K562 (cell line): ENCODE data around the gene CDR2L. TPM values are rescaled to one million over a fixed set of nuclear protein-coding genes. Genes with fewer than 3 reads are reported as not detected.

Experiments used
- CTBP1 ChIP-seq: fragments of 450-650 bp; IDR thresholded peaks from 2 replicates; pipeline ENCODE4 v1.6.1; 2016; ENCODE audit warnings: borderline replicate concordance
- EP400 ChIP-seq: fragments of 450-650 bp; IDR thresholded peaks from 2 replicates; pipeline ENCODE4 v1.6.1; 2017; ENCODE audit warnings: antibody characterized with exemption, mild to moderate bottlenecking, moderate library complexity
- FOXJ3 ChIP-seq: sonication (generic); formaldehyde crosslinking; IDR thresholded peaks from 2 replicates; pipeline ENCODE4 v1.4.0; 2020; ENCODE audit warnings: mild to moderate bottlenecking, missing genetic modification reagents
- FOXP1 ChIP-seq: sonication (generic); formaldehyde crosslinking; IDR thresholded peaks from 2 replicates; pipeline ENCODE4 v1.8.0; 2022; ENCODE audit warnings: mild to moderate bottlenecking, missing genetic modification reagents
- FUS ChIP-seq: fragments of 200-400 bp; formaldehyde crosslinking; optimal IDR thresholded peaks from 2 replicates; pipeline ENCODE3; 2017; ENCODE audit warnings: low read depth, low read length
- HCFC1 ChIP-seq: IDR thresholded peaks from 2 replicates; pipeline ENCODE4 v1.6.1; 2012; ENCODE audit warnings: low read depth, low read length, improper control_type of control experiment
- HDAC2 ChIP-seq: fragments of 450-650 bp; IDR thresholded peaks from 2 replicates; pipeline ENCODE4 v1.6.1; 2016; ENCODE audit warnings: mild to moderate bottlenecking
- ILF3 ChIP-seq: fragments of 450-650 bp; IDR thresholded peaks from 2 replicates; pipeline ENCODE4 v1.6.1; 2018; ENCODE audit warnings: antibody characterized with exemption, mild to moderate bottlenecking, moderate library complexity, borderline replicate concordance
- KAT2B ChIP-seq: IDR thresholded peaks from one replicate; pipeline ENCODE4 v1.6.1; 2012; ENCODE audit warnings: low read depth, mild to moderate bottlenecking, control low read depth, inconsistent platforms, low read length, moderate library complexity
- MAFK ChIP-seq: IDR thresholded peaks from 2 replicates; pipeline ENCODE4 v1.6.1; 2011; ENCODE audit warnings: low read length, improper control_type of control experiment
- MCM5 ChIP-seq: fragments of 450-650 bp; IDR thresholded peaks from 2 replicates; pipeline ENCODE4 v1.6.1; 2016; ENCODE audit warnings: low read depth
- MTF1 ChIP-seq: fragments of 250-450 bp; sonication (Bioruptor Pico); IDR thresholded peaks from 2 replicates; pipeline ENCODE4 v1.9.0; 2021; ENCODE audit warnings: moderate library complexity, mild to moderate bottlenecking, inconsistent platforms, borderline replicate concordance
- NFE2 ChIP-seq: IDR thresholded peaks from 2 replicates; pipeline ENCODE4 v1.6.1; 2014; ENCODE audit warnings: antibody characterized with exemption, low read depth
- NR2C1 ChIP-seq, 2 experiments: fragments of 450-650 bp; IDR thresholded peaks; 2 replicates each; pipeline ENCODE4 v1.6.1; 2017; ENCODE audit warnings: mild to moderate bottlenecking in 2 of 2, antibody characterized with exemption in 1 of 2, inconsistent platforms in 1 of 2, missing compliant biosample characterization in 1 of 2, missing genetic modification characterization in 1 of 2
- SRSF7 ChIP-seq: fragments of 200-400 bp; formaldehyde crosslinking; optimal IDR thresholded peaks from 2 replicates; pipeline ENCODE3; 2017; ENCODE audit warnings: mild to moderate bottlenecking, low read depth, low read length
- STAG1 ChIP-seq: sonication (generic); formaldehyde crosslinking; IDR thresholded peaks from 2 replicates; pipeline ENCODE4 v1.5.0; 2020; ENCODE audit warnings: missing genetic modification reagents, borderline replicate concordance
- THRAP3 ChIP-seq: fragments of 450-650 bp; IDR thresholded peaks from 2 replicates; pipeline ENCODE4 v1.6.1; 2016; ENCODE audit warnings: mild to moderate bottlenecking, inconsistent platforms, borderline replicate concordance
- ZBTB11 ChIP-seq, 3 experiments: fragments of 200-800 bp in 1 of 3; fragments of 250-450 bp in 1 of 3; fragments of 450-650 bp in 1 of 3; sonication (Bioruptor Pico) in 1 of 3; sonication (Bioruptor generic) in 1 of 3; formaldehyde crosslinking in 1 of 3; IDR thresholded peaks; 2 replicates each; pipeline versions ENCODE4 v1.6.1 to v1.8.0; 2016 to 2022; ENCODE audit warnings: mild to moderate bottlenecking in 2 of 3, missing genetic modification characterization in 2 of 3, missing compliant biosample characterization in 1 of 3, moderate library complexity in 1 of 3
- ZNF384 ChIP-seq: IDR thresholded peaks from 2 replicates; pipeline ENCODE4 v1.6.1; 2012; ENCODE audit warnings: low read depth, low read length, improper control_type of control experiment
- ZNF764 ChIP-seq: fragments of 250-450 bp; sonication (Bioruptor Pico); IDR thresholded peaks from 2 replicates; pipeline ENCODE4 v1.4.0; 2020; ENCODE audit warnings: low read depth, mild to moderate bottlenecking, moderate library complexity
- ZNF766 ChIP-seq: fragments of 200-800 bp; sonication (Bioruptor generic); conservative IDR thresholded peaks from 2 replicates; pipeline ENCODE4 v1.6.1; 2016; ENCODE audit warnings: missing genetic modification characterization, missing compliant biosample characterization
- ZNF830 ChIP-seq: fragments of 250-450 bp; sonication (Bioruptor Pico); IDR thresholded peaks from 2 replicates; pipeline ENCODE4 v1.5.0; 2021; ENCODE audit warnings: mild to moderate bottlenecking
- polyA plus RNA-seq, 8 experiments: library from polyadenylated mRNA; depleted of rRNA in 4 of 8; stranded (reverse) in 5 of 8; unstranded in 3 of 8; fragments of >200 nt; fragmentation: Nextera tagmentation in 2 of 8; fragmentation: Illumina TruSeq in 1 of 8; extraction: Ambion mirVana in 2 of 8; extraction: Trizol in 1 of 8; gene quantifications; 2 replicates each; pipeline versions ENCODE4 v1.2.1 to v1.2.3, GENCODE V29; 2011 to 2014; ENCODE audit warnings: inconsistent platforms in 1 of 8, missing spikeins in 1 of 8
- total RNA-seq, 7 experiments: library from RNA; depleted of rRNA in 6 of 7; stranded (reverse); fragments of >200 nt in 6 of 7; fragmentation: Illumina TruSeq in 2 of 7; extraction: Trizol in 2 of 7; gene quantifications; 2 replicates each; pipeline versions ENCODE4 v1.2.1 to v1.2.3, GENCODE V29; 2011 to 2021; ENCODE audit warnings: low replicate concordance in 1 of 7
- TF ChIP-seq, protein P1 (sequence below): fragments of 450-650 bp; IDR thresholded peaks from 2 replicates; pipeline ENCODE4 v1.6.1; 2018; ENCODE audit warnings: mild to moderate bottlenecking, low read depth; ENCODE audit not compliant: partially characterized antibody

CDR2L gene
- total and polyA plus RNA-seq, 9 of the 15 experiments (the other 6 are each of a cell fraction or from before 2014, with no cell fraction given), result 2.7 to 16.0 (median 7.3) TPM

DNA sequence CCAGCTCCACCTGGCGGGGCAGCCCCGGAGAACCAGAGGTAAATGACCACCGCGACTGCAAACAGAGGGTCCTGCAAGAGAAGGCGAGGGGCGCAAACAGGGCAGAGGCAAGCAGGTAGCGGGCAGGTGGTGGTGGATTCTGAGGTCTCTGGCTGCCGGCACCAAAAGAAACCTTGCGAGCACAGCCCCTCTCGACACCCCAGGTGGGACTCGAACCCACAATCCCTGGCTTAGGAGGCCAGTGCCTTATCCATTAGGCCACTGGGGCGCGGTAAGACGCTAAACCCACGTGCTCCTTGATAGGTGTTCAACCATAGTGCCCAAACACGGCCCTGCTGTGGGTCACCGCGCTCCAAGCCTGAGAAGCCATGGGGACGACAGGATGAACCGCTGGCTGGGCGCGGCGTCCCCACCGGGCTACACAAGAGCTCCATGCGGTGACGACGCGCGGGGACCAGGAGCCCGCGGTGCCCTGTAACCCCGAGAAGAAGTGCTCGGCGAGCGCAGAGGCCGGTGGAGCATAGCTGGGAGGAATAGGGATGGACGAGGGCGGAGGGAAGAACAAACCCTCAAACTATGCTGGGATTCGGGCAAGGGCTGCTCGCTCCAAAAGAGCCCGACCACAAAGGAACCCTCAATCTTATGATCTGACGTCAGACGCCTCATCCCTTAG lies 46.9 kb downstream of the CDR2L start (continued):
- no peak for TF ChIP-seq STAG1 (CRISPR knock-in tag)
- TF ChIP-seq HCFC1, result no peak
- TF ChIP-seq, protein P1, sequence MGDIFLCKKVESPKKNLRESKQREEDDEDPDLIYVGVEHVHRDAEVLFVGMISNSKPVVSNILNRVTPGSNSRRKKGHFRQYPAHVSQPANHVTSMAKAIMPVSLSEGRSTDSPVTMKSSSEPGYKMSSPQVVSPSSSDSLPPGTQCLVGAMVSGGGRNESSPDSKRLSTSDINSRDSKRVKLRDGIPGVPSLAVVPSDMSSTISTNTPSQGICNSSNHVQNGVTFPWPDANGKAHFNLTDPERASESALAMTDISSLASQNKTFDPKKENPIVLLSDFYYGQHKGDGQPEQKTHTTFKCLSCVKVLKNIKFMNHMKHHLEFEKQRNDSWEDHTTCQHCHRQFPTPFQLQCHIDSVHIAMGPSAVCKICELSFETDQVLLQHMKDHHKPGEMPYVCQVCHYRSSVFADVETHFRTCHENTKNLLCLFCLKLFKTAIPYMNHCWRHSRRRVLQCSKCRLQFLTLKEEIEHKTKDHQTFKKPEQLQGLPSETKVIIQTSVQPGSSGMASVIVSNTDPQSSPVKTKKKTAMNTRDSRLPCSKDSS, result no peak
- TF ChIP-seq ZNF764 (CRISPR knock-in tag), result peak; percentile 91
- TF ChIP-seq ZNF384, result no peak
- 0 out of 2 replicates have a peak, but pooled peaks have one; percentile 69 for TF ChIP-seq ILF3
- no peak for TF ChIP-seq MAFK
- TF ChIP-seq ZBTB11 (CRISPR knock-in tag; IDR thresholded peaks at IDR 0.05), result no peak
- TF ChIP-seq THRAP3, result no peak
- peak; percentile 94; the same call in 1 of the 2 replicates for TF ChIP-seq FOXP1 (CRISPR knock-in tag)
- TF ChIP-seq MCM5, result no peak
- TF ChIP-seq CTBP1, result peak; percentile 25; the same call in 1 of the 2 replicates
- no peak for TF ChIP-seq NR2C1 (IDR thresholded peaks at IDR 0.05)
- TF ChIP-seq NR2C1 (tag; IDR thresholded peaks at IDR 0.05), result no peak
- TF ChIP-seq HDAC2, result no peak; the same call in 1 of the 2 replicates
- no peak for TF ChIP-seq FOXJ3 (CRISPR knock-in tag)
- TF ChIP-seq SRSF7, result no peak
- TF ChIP-seq KAT2B, result no peak
- no peak for TF ChIP-seq ZNF830 (CRISPR knock-in tag)
- peak; percentile 91 for TF ChIP-seq ZNF766 (CRISPR knock-in tag)
- TF ChIP-seq EP400, result peak; percentile 79; the same call in 1 of the 2 replicates
- TF ChIP-seq FUS, result no peak
- TF ChIP-seq MTF1 (CRISPR knock-in tag), result no peak
- TF ChIP-seq NFE2, result no peak
